HepG2 (cell line): Measurements from ENCODE around the gene PRKG1. TPM values are rescaled to one million over a fixed set of nuclear protein-coding genes. Genes with fewer than 3 reads are reported as not detected.

Experiments
- ATAC-seq: fragments of 200-7000 bp; cut with Tn5 transposase; 3 replicates; pipeline ENCODE4 v1.9.1; 2020; ENCODE audit warnings: mild to moderate bottlenecking, moderate library complexity
- BruUV-seq: library from RNA; stranded (reverse); fragments of 400-500 nt; replicated peaks from 2 replicates; lab custom pipeline; 2021; lab: Mats Ljungman, UMichigan
- CTCF ChIA-PET: fragments of 300-600 bp; formaldehyde crosslinking; extraction: SDS; loops from one replicate; lab custom pipeline; 2021; ENCODE audit warnings: low total read pairs, inconsistent platforms, low intra/inter-chr PET ratio; lab: Yijun Ruan, JAX
- POLR2A ChIA-PET: fragments of 350-600 bp; sonication (Branson Sonifier 250); formaldehyde crosslinking; loops from one replicate; lab custom pipeline; 2020; ENCODE audit warnings: antibody characterized with exemption, inconsistent platforms; lab: Yijun Ruan, JAX
- DNase-seq: peaks from one replicate; pipeline ENCODE4 v3.0.0-alpha.2; 2015; ENCODE audit warnings: low spot score
- FAIRE-seq: peaks from 3 replicates; lab custom pipeline; 2011; peaks lifted over from hg19 to GRCh38; lab: Jason Lieb, UNC
- H2AFZ ChIP-seq: one replicate; pipeline ENCODE4 v1.6.1; 2011; ENCODE audit warnings: low read length, inconsistent platforms
- H3K27ac ChIP-seq: fragments of 300-600 bp; 3 replicates; pipeline ENCODE4 v1.8.0; 2011; ENCODE audit warnings: mixed run types, mild to moderate bottlenecking, mixed read lengths, low read length, inconsistent platforms; ENCODE audit not compliant: insufficient read depth; ENCODE audit errors: extremely low read length
- H3K27me3 ChIP-seq, 2 experiments: fragments of 200-600 bp in 1 of 2; 2 replicates in 1 of 2; 3 replicates in 1 of 2; pipeline versions ENCODE4 v1.6.0 to v1.8.0; 2011; ENCODE audit warnings: low read length in 2 of 2, mild to moderate bottlenecking in 2 of 2, moderate library complexity in 2 of 2, inconsistent platforms in 1 of 2; ENCODE audit not compliant: insufficient read depth in 2 of 2, control insufficient read depth in 1 of 2
- H3K36me3 ChIP-seq, 2 experiments: fragments of 200-600 bp in 1 of 2; replicated peaks in 1 of 2; 2 replicates in 1 of 2; 3 replicates in 1 of 2; pipeline versions ENCODE4 v1.5.1 to v1.8.0; 2011; ENCODE audit warnings: low read length in 2 of 2, inconsistent platforms in 1 of 2; ENCODE audit not compliant: insufficient read depth in 2 of 2, control insufficient read depth in 1 of 2
- H3K4me1 ChIP-seq: 2 replicates; pipeline ENCODE4 v1.5.1; 2012; ENCODE audit warnings: low read length, inconsistent platforms; ENCODE audit not compliant: insufficient read depth
- H3K4me2 ChIP-seq: 2 replicates; pipeline ENCODE4 v1.6.0; 2011; ENCODE audit warnings: low read depth, low read length, inconsistent platforms
- H3K4me3 ChIP-seq, 3 experiments: fragments of 200-600 bp in 1 of 3; sonication (generic), shearing (Covaris generic) in 1 of 3; replicated peaks in 1 of 3; 2 replicates each; pipeline ENCODE4 v1.5.1; 2011 to 2016; ENCODE audit warnings: low read length in 3 of 3, inconsistent platforms in 2 of 3, low read depth in 2 of 3, mild to moderate bottlenecking in 2 of 3, control low read depth in 1 of 3, mixed read lengths in 1 of 3; ENCODE audit not compliant: insufficient read depth in 1 of 3
- H3K79me2 ChIP-seq: one replicate; pipeline ENCODE4 v1.6.1; 2011; ENCODE audit warnings: low read length, inconsistent platforms; ENCODE audit not compliant: insufficient read depth
- H3K9ac ChIP-seq: 2 replicates; pipeline ENCODE4 v1.6.0; 2011; ENCODE audit warnings: mild to moderate bottlenecking, low read depth, low read length, inconsistent platforms; ENCODE audit not compliant: insufficient read depth
- H3K9me3 ChIP-seq: 2 replicates; pipeline ENCODE4 v1.5.1; 2012; ENCODE audit warnings: mild to moderate bottlenecking, low read length
- H4K20me1 ChIP-seq: 2 replicates; pipeline ENCODE4 v1.6.0; 2011; ENCODE audit warnings: inconsistent platforms, mild to moderate bottlenecking, low read length, moderate library complexity; ENCODE audit not compliant: insufficient read depth
- ELF1 ChIP-seq: sonication (generic); formaldehyde crosslinking; IDR thresholded peaks from 2 replicates; pipeline ENCODE4 v1.4.0; 2020; ENCODE audit warnings: missing genetic modification reagents
- PHB2 ChIP-seq: fragments of 450-650 bp; IDR thresholded peaks from 2 replicates; pipeline ENCODE4 v1.6.1; 2018; ENCODE audit not compliant: partially characterized antibody
- ZEB1 ChIP-seq: IDR thresholded peaks from 2 replicates; pipeline ENCODE4 v1.6.1; 2012; ENCODE audit warnings: mild to moderate bottlenecking, low read depth, inconsistent platforms; ENCODE audit not compliant: insufficient replicate concordance
- ZNF124 ChIP-seq: sonication (generic); formaldehyde crosslinking; IDR thresholded peaks from 2 replicates; pipeline ENCODE4 v1.4.0; 2020; ENCODE audit warnings: missing genetic modification reagents
- ZNF607 ChIP-seq: sonication (generic); formaldehyde crosslinking; IDR thresholded peaks from 2 replicates; pipeline ENCODE4 v1.5.1; 2020; ENCODE audit warnings: missing genetic modification reagents, mild to moderate bottlenecking, borderline replicate concordance
- ZNF652 ChIP-seq: IDR thresholded peaks from 2 replicates; pipeline ENCODE4 v1.6.1; 2016; ENCODE audit warnings: low read depth, borderline replicate concordance
- WGBS: methylation state at CpG from one replicate; pipeline ENCODE4 v1.1.6; 2017; ENCODE audit warnings: low lambda C conversion rate; 5-methylcytosine and 5-hydroxymethylcytosine counted together
- in situ Hi-C: cut with HindIII; loops from 2 replicates; pipeline ENCODE4 v1.10.0; 2017; ENCODE audit warnings: low pct_unique_long_range_greater_than_20kb; ENCODE audit not compliant: extremely low pct_ligation_motif_present
- intact Hi-C: fragments of 100-400 bp; cut with micrococcal nuclease; formaldehyde crosslinking; loops from one replicate; pipeline ENCODE4 v1.10.0; 2022; ENCODE audit not compliant: unreplicated experiment
- polyA plus RNA-seq, 8 experiments: library from polyadenylated mRNA; depleted of rRNA in 3 of 8; stranded (reverse) in 7 of 8; unstranded in 1 of 8; fragments of >200 nt; fragmentation: Illumina TruSeq in 4 of 8; extraction: Trizol in 4 of 8; gene quantifications; 2 replicates each; pipeline versions ENCODE4 v1.2.1 to v1.2.3, GENCODE V29; 2011 to 2016; ENCODE audit warnings: low read depth in 4 of 8, missing spikeins in 1 of 8, mixed read lengths in 1 of 8; ENCODE audit not compliant: insufficient read depth in 1 of 8
- total RNA-seq, 5 experiments: library from RNA; depleted of rRNA; stranded (reverse); fragments of >200 nt; fragmentation: Illumina TruSeq; extraction: Trizol; gene quantifications; 2 replicates each; pipeline ENCODE4 v1.2.3, GENCODE V29; 2016; ENCODE audit warnings: low read depth in 1 of 5
- TF ChIP-seq, protein P1 (sequence below), 2 experiments: fragments of 450-650 bp in 1 of 2; sonication (generic) in 1 of 2; formaldehyde crosslinking; IDR thresholded peaks; 2 replicates each; pipeline versions ENCODE4 v1.5.0 to v1.8.0; 2020 to 2022; ENCODE audit warnings: mild to moderate bottlenecking in 1 of 2, missing genetic modification reagents in 1 of 2
- TF ChIP-seq, protein P2 (sequence below): sonication (generic); formaldehyde crosslinking; conservative IDR thresholded peaks from 2 replicates; pipeline ENCODE4 v1.8.0; 2022; ENCODE audit warnings: missing genetic modification reagents
- TF ChIP-seq, protein P3 (sequence below): sonication (generic); formaldehyde crosslinking; IDR thresholded peaks from 2 replicates; pipeline ENCODE4 v1.4.0; 2020; ENCODE audit warnings: mild to moderate bottlenecking, missing genetic modification reagents

PRKG1 gene
- total and polyA plus RNA-seq, 2 of the 13 experiments (the other 11 are each of a cell fraction or from before 2014, with no cell fraction given), result 0.01 TPM; not detected in 1

DNA sequence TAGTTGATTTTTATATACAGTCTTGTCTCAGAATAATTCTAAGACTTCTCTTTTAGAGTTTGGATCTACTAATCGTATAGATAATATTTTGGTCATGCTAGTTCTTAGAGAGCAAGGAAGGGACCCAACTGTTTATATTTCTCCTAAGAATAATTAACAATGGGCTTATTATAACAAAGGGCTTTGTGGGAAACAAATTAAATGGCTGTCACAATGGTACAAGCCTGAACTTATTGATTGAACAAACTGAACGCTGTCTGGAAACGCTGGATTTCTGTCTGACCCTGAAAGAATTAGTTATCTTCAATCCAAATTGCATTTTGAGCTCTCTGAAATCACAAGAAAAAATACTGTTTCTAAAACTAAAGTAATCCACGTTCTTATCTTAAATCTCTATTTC is 568.3 kb downstream of the PRKG1 start:
- H3K9ac ChIP-seq, result no peak overlapping the region
- H3K27ac ChIP-seq, result no peak overlapping the region
- DNase-seq (no peak), FAIRE-seq (no peak)
- BruUV-seq, result no TSS peak
- in situ Hi-C loops (no loop called here), intact Hi-C loops (no loop called here)
- no peaks in the 10 kb centered on the region for H3K9me3 ChIP-seq
- no peaks in the 10 kb centered on the region for H4K20me1 ChIP-seq
- H3K4me1 ChIP-seq, result no peaks in the 10 kb centered on the region
- H3K27me3 ChIP-seq, result no peaks in the 10 kb centered on the region
- no peak overlapping the region for H3K4me3 ChIP-seq
- H3K36me3 ChIP-seq, result no peaks in the 10 kb centered on the region
- ChIA-PET CTCF (no interaction called here), POLR2A (no interaction called here)
- WGBS, result 3% methylated on average over 4 of the region's 4 CpGs
- H3K79me2 ChIP-seq, result no peaks in the 10 kb centered on the region
- no peak for TF ChIP-seq ZNF607 (CRISPR knock-in tag)
- TF ChIP-seq, protein P1, sequence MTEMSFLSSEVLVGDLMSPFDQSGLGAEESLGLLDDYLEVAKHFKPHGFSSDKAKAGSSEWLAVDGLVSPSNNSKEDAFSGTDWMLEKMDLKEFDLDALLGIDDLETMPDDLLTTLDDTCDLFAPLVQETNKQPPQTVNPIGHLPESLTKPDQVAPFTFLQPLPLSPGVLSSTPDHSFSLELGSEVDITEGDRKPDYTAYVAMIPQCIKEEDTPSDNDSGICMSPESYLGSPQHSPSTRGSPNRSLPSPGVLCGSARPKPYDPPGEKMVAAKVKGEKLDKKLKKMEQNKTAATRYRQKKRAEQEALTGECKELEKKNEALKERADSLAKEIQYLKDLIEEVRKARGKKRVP (CRISPR knock-in tag; IDR thresholded peaks at IDR 0.05), result no peak
- TF ChIP-seq, all 625 proteins: peak for 0
- Histone ChIP-seq H3K4me2 (no peak overlapping the region), H2AFZ (no peak overlapping the region)
- no peak for ATAC-seq

DNA sequence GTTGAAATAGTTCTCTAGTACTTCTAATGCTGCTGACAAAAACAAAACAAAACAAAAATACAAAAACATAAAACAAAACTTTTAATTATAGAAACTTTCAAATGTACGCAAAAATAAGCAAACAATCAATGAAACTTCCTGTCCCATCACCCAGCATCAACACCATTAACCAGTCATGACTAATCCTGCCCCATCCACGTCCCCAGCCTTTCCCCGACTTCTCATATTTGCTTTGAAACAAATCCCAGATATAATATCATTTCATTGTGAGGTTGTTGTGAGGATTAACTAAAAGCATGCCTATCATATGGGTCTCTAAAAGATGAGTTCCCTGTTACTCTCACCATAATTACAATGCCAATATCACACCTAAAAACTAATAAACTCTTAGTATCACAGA is 569.4 kb downstream of the PRKG1 start:
- in situ Hi-C loops, result no loop called here
- CTCF ChIA-PET, result no interaction called here
- TF ChIP-seq, protein P2, sequence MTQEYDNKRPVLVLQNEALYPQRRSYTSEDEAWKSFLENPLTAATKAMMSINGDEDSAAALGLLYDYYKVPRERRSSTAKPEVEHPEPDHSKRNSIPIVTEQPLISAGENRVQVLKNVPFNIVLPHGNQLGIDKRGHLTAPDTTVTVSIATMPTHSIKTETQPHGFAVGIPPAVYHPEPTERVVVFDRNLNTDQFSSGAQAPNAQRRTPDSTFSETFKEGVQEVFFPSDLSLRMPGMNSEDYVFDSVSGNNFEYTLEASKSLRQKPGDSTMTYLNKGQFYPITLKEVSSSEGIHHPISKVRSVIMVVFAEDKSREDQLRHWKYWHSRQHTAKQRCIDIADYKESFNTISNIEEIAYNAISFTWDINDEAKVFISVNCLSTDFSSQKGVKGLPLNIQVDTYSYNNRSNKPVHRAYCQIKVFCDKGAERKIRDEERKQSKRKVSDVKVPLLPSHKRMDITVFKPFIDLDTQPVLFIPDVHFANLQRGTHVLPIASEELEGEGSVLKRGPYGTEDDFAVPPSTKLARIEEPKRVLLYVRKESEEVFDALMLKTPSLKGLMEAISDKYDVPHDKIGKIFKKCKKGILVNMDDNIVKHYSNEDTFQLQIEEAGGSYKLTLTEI (CRISPR knock-in tag), result no peak
- TF ChIP-seq PHB2 (no peak), ZNF124 (CRISPR knock-in tag) (no peak), ZEB1 (no peak), ZNF652 (CRISPR knock-in tag) (no peak), ELF1 (no peak)
- TF ChIP-seq, protein P3, sequence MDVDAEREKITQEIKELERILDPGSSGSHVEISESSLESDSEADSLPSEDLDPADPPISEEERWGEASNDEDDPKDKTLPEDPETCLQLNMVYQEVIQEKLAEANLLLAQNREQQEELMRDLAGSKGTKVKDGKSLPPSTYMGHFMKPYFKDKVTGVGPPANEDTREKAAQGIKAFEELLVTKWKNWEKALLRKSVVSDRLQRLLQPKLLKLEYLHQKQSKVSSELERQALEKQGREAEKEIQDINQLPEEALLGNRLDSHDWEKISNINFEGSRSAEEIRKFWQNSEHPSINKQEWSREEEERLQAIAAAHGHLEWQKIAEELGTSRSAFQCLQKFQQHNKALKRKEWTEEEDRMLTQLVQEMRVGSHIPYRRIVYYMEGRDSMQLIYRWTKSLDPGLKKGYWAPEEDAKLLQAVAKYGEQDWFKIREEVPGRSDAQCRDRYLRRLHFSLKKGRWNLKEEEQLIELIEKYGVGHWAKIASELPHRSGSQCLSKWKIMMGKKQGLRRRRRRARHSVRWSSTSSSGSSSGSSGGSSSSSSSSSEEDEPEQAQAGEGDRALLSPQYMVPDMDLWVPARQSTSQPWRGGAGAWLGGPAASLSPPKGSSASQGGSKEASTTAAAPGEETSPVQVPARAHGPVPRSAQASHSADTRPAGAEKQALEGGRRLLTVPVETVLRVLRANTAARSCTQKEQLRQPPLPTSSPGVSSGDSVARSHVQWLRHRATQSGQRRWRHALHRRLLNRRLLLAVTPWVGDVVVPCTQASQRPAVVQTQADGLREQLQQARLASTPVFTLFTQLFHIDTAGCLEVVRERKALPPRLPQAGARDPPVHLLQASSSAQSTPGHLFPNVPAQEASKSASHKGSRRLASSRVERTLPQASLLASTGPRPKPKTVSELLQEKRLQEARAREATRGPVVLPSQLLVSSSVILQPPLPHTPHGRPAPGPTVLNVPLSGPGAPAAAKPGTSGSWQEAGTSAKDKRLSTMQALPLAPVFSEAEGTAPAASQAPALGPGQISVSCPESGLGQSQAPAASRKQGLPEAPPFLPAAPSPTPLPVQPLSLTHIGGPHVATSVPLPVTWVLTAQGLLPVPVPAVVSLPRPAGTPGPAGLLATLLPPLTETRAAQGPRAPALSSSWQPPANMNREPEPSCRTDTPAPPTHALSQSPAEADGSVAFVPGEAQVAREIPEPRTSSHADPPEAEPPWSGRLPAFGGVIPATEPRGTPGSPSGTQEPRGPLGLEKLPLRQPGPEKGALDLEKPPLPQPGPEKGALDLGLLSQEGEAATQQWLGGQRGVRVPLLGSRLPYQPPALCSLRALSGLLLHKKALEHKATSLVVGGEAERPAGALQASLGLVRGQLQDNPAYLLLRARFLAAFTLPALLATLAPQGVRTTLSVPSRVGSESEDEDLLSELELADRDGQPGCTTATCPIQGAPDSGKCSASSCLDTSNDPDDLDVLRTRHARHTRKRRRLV (CRISPR knock-in tag), result no peak

More for the DNA sequence above, 569.4 kb downstream of the PRKG1 start:
- no peak for ATAC-seq
- H3K4me1 ChIP-seq, result no peaks in the 10 kb centered on the region
- no peaks in the 10 kb centered on the region for H4K20me1 ChIP-seq
- H2AFZ ChIP-seq, result no peak overlapping the region
- intact Hi-C loops, result no loop called here
- H3K27me3 ChIP-seq, result no peaks in the 10 kb centered on the region
- no TSS peak for BruUV-seq
- H3K4me3 ChIP-seq, result no peak overlapping the region
- no peak for FAIRE-seq
- WGBS, result 2% methylated on average over 3 of the region's 3 CpGs
- H3K9ac ChIP-seq, result no peak overlapping the region
- no peaks in the 10 kb centered on the region for H3K9me3 ChIP-seq
- no peaks in the 10 kb centered on the region for H3K79me2 ChIP-seq
- no peak overlapping the region for H3K27ac ChIP-seq
- no peak for DNase-seq
- POLR2A ChIA-PET, result no interaction called here
- H3K4me2 ChIP-seq, result no peak overlapping the region
- H3K36me3 ChIP-seq, result no peaks in the 10 kb centered on the region
